ENCODE data around the gene ZNF99.
"Not testable (repeated sequence)": the region's sequence is repeated elsewhere in the genome, so short reads cannot be mapped to it uniquely, and the experiment has no call there.

GRCh38 chr19:22702661-22703060, 81.3 kb downstream of the ZNF99 start:
- not testable (repeated sequence) for TF ChIP-seq POLR2A, CTCF (IDR thresholded peaks at IDR 0.05)

Measured in esophagus squamous epithelium (tissue), 4 donors.